Spleen (tissue), 7 donors: ENCODE measurements around the gene RANBP3.
"Not testable (repeated sequence)": the region's sequence is repeated elsewhere in the genome, so short reads cannot be mapped to it uniquely, and the experiment has no call there.

Experiments
- POLR2A ChIP-seq, 3 donors: fragments of 450-650 bp; IDR thresholded peaks; one replicate each; pipeline ENCODE4 v1.5.1; 2017; ENCODE audit warnings: antibody characterized with exemption in 3 of 3, mild to moderate bottlenecking in 1 of 3
- TF ChIP-seq, protein P1 (sequence below), 11 experiments: fragments of 200-600 bp in 7 of 11; fragments of 450-650 bp in 4 of 11; sonication (generic) in 4 of 11; IDR thresholded peaks in 8 of 11; conservative IDR thresholded peaks in 3 of 11; 1 replicate in 7 of 11; 2 replicates in 4 of 11; pipeline versions ENCODE4 v1.4.0 to v1.8.0; 2016 to 2021; ENCODE audit warnings: antibody characterized with exemption in 11 of 11, inconsistent platforms in 4 of 11, mild to moderate bottlenecking in 1 of 11
- donor health status: DM: no; HTN: no; CAD: no; lungs with moderate emphysema.
- donor health status: DM: no; HTN: no; CAD: no.
- donor health status: DM: no; HTN: no; CAD: no.

DNA sequence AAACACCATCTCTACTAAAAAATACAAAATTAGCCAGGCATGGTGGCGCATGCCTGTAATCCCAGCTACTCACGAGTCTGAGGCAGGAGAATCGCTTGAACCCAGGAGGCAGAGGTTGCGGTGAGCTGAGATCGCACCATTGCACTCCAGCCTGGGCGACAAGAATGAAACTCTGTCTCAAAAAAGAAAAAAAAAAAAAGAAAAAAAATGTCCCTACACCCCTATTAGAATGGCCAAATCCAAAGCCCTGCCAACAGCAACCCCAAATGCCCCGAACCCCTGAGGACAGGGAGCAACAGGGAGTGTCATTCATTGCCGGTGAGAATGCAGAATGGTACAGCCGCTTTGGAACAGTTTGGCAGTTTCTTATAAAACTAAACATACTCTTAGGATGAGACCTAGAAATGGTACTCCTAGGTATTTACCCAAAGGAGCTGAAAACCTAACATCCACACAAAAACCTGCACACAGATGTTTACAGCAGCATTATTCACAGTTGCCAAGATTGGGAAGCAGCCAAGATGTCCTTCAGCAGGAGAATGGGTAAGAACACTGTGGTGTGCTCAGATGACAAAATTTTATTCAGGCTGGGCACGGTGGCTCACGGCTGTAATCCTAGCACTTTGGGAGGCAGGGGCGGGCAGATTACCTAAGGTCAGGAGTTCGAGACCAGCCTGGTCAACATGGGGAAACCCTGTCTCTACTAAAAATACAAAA, 94.6 kb downstream of the RANBP3 start:
- TF ChIP-seq, protein P1, sequence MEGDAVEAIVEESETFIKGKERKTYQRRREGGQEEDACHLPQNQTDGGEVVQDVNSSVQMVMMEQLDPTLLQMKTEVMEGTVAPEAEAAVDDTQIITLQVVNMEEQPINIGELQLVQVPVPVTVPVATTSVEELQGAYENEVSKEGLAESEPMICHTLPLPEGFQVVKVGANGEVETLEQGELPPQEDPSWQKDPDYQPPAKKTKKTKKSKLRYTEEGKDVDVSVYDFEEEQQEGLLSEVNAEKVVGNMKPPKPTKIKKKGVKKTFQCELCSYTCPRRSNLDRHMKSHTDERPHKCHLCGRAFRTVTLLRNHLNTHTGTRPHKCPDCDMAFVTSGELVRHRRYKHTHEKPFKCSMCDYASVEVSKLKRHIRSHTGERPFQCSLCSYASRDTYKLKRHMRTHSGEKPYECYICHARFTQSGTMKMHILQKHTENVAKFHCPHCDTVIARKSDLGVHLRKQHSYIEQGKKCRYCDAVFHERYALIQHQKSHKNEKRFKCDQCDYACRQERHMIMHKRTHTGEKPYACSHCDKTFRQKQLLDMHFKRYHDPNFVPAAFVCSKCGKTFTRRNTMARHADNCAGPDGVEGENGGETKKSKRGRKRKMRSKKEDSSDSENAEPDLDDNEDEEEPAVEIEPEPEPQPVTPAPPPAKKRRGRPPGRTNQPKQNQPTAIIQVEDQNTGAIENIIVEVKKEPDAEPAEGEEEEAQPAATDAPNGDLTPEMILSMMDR (IDR thresholded peaks at IDR 0.05 in 8 of 11, conservative IDR thresholded peaks at IDR 0.05 in 3 of 11), result not testable (repeated sequence)
- not testable (repeated sequence) for TF ChIP-seq POLR2A (IDR thresholded peaks at IDR 0.05)
